Endothelial cell of umbilical vein (primary cell): ENCODE results near the gene PPM1F. TPM values are rescaled to one million over a fixed set of nuclear protein-coding genes. Genes with fewer than 3 reads are reported as not detected.

Experiments used
- BruUV-seq: library from RNA; stranded (reverse); fragments of 400-500 nt; replicated peaks from 2 replicates; lab custom pipeline; 2021; lab: Mats Ljungman, UMichigan
- CTCF ChIA-PET: fragments of 300-600, 350-600 bp; sonication (Branson Sonifier 250); formaldehyde crosslinking; loops from one replicate; lab custom pipeline; 2021; ENCODE audit warnings: antibody characterized with exemption, inconsistent platforms; lab: Charles Lee
- POLR2A ChIA-PET: fragments of 300-600, 350-600 bp; sonication (Branson Sonifier 250); formaldehyde crosslinking; loops from one replicate; lab custom pipeline; 2021; ENCODE audit warnings: antibody characterized with exemption, inconsistent platforms; lab: Charles Lee
- DNase-seq: peaks from one replicate; pipeline ENCODE4 v3.0.0-alpha.2; 2011; ENCODE audit warnings: low read depth, low spot score
- FAIRE-seq: peaks from 2 replicates; lab custom pipeline; 2011; peaks lifted over from hg19 to GRCh38; lab: Jason Lieb, UNC
- H2AFZ ChIP-seq: 2 replicates; pipeline ENCODE4 v1.6.0; 2012; ENCODE audit warnings: low read depth, low read length, control low read depth, inconsistent platforms
- H3K27ac ChIP-seq: 2 replicates; pipeline ENCODE4 v1.5.1; 2011; ENCODE audit warnings: low read depth, mild to moderate bottlenecking, control low read depth, low read length, moderate library complexity; ENCODE audit not compliant: insufficient read depth
- H3K27me3 ChIP-seq, 2 experiments: 2 replicates each; pipeline versions ENCODE4 v1.6.0 to v1.6.1; 2011; ENCODE audit warnings: low read length in 2 of 2, mixed read lengths in 1 of 2; ENCODE audit not compliant: control insufficient read depth in 2 of 2, insufficient read depth in 2 of 2
- H3K36me3 ChIP-seq, 2 experiments: 2 replicates in 1 of 2; 3 replicates in 1 of 2; pipeline ENCODE4 v1.5.1; 2011; ENCODE audit warnings: low read length in 2 of 2, mild to moderate bottlenecking in 1 of 2, moderate library complexity in 1 of 2; ENCODE audit not compliant: control insufficient read depth in 2 of 2, insufficient read depth in 2 of 2; ENCODE audit errors: extremely low read depth in 1 of 2
- H3K4me1 ChIP-seq: 3 replicates; pipeline ENCODE4 v1.5.1; 2011; ENCODE audit warnings: mild to moderate bottlenecking, low read length; ENCODE audit not compliant: control insufficient read depth, insufficient read depth; ENCODE audit errors: extremely low read depth
- H3K4me2 ChIP-seq: 2 replicates; pipeline ENCODE4 v1.6.1; 2011; ENCODE audit warnings: low read length, control low read depth, mixed read lengths; ENCODE audit not compliant: insufficient read depth
- H3K4me3 ChIP-seq, 3 experiments: fragments of 200-600 bp in 1 of 3; sonication (generic), shearing (Covaris generic) in 1 of 3; replicated peaks in 1 of 3; 2 replicates each; pipeline ENCODE4 v1.5.1; 2011 to 2016; ENCODE audit warnings: control low read depth in 3 of 3, low read length in 3 of 3, mild to moderate bottlenecking in 2 of 3, inconsistent platforms in 1 of 3, low read depth in 1 of 3, moderate library complexity in 1 of 3; ENCODE audit not compliant: insufficient read depth in 1 of 3
- H3K79me2 ChIP-seq: 2 replicates; pipeline ENCODE4 v1.6.0; 2012; ENCODE audit warnings: low read length, inconsistent platforms; ENCODE audit not compliant: control insufficient read depth, insufficient read depth
- H3K9ac ChIP-seq: replicated peaks from 2 replicates; pipeline ENCODE3; 2011; ENCODE audit warnings: low read length, control low read depth; ENCODE audit not compliant: insufficient read depth; ENCODE audit errors: extremely low read depth
- H3K9me1 ChIP-seq: replicated peaks from 3 replicates; pipeline ENCODE4 v1.6.0; 2011; ENCODE audit warnings: mild to moderate bottlenecking, low read length; ENCODE audit not compliant: control insufficient read depth, insufficient read depth; ENCODE audit errors: extremely low read depth
- H3K9me3 ChIP-seq: replicated peaks from 2 replicates; pipeline ENCODE4 v1.5.1; 2012; ENCODE audit warnings: low read length, inconsistent platforms; ENCODE audit not compliant: control insufficient read depth, insufficient read depth
- H4K20me1 ChIP-seq: replicated peaks from 2 replicates; pipeline ENCODE3; 2011; ENCODE audit warnings: mild to moderate bottlenecking, low read length; ENCODE audit not compliant: control insufficient read depth, insufficient read depth; ENCODE audit errors: extremely low read depth
- CTCF ChIP-seq, 2 donors: IDR thresholded peaks; 1 replicate in 1 of 2; 2 replicates in 1 of 2; pipeline ENCODE4 v1.5.1; 2011; ENCODE audit warnings: low read length in 2 of 2, mild to moderate bottlenecking in 2 of 2, moderate library complexity in 2 of 2, control low read depth in 1 of 2, inconsistent platforms in 1 of 2, low read depth in 1 of 2; ENCODE audit not compliant: insufficient read depth in 1 of 2; ENCODE audit errors: extremely low read depth in 1 of 2
- EZH2 ChIP-seq: IDR thresholded peaks from 2 replicates; pipeline ENCODE4 v1.6.1; 2012; ENCODE audit warnings: borderline replicate concordance, low read depth, mild to moderate bottlenecking, moderate library complexity, low read length, inconsistent platforms; ENCODE audit not compliant: severe bottlenecking
- FOS ChIP-seq: IDR thresholded peaks from 2 replicates; pipeline ENCODE4 v1.6.1; 2011; ENCODE audit warnings: mild to moderate bottlenecking, low read length, moderate library complexity, borderline replicate concordance; ENCODE audit not compliant: insufficient read depth
- GATA2 ChIP-seq: IDR thresholded peaks from 2 replicates; pipeline ENCODE4 v1.7.0; 2011; ENCODE audit warnings: low read depth, mild to moderate bottlenecking, moderate library complexity, mixed read lengths, low read length; ENCODE audit not compliant: insufficient read length, insufficient read depth
- JUN ChIP-seq: IDR thresholded peaks from 2 replicates; pipeline ENCODE4 v1.6.1; 2011; ENCODE audit warnings: borderline replicate concordance, low read depth; ENCODE audit not compliant: insufficient read length, insufficient read depth
- MAX ChIP-seq: IDR thresholded peaks from 2 replicates; pipeline ENCODE4 v1.6.1; 2011; ENCODE audit not compliant: insufficient read depth, insufficient read length
- MYC ChIP-seq: IDR thresholded peaks from one replicate; pipeline ENCODE4 v1.6.1; 2011; ENCODE audit warnings: mild to moderate bottlenecking, low read depth, low read length
- POLR2A ChIP-seq: IDR thresholded peaks from 2 replicates; pipeline ENCODE4 v1.6.1; 2012; ENCODE audit warnings: low read depth, mild to moderate bottlenecking, control low read depth, low read length
- POLR2AphosphoS5 ChIP-seq: IDR thresholded peaks from 2 replicates; pipeline ENCODE4 v1.6.1; 2012; ENCODE audit warnings: low read depth, mild to moderate bottlenecking, control low read depth, low read length, moderate library complexity; ENCODE audit not compliant: insufficient read depth
- dilution Hi-C: fragments of 300-500 bp; cut with MboI; formaldehyde crosslinking; loops from one replicate; pipeline ENCODE4 v1.15.0; 2019; ENCODE audit warnings: low sequenced_read_pairs; ENCODE audit not compliant: extremely low pct_ligation_motif_present
- intact Hi-C: fragments of 100-400 bp; cut with micrococcal nuclease; formaldehyde crosslinking; loops from one replicate; pipeline ENCODE4 v1.10.0; 2022
- polyA plus RNA-seq, 4 experiments: library from polyadenylated mRNA; depleted of rRNA in 3 of 4; stranded (reverse) in 3 of 4; unstranded in 1 of 4; fragments of >200 nt; gene quantifications; 2 replicates each; pipeline versions ENCODE4 v1.2.1 to v1.2.3, GENCODE V29; 2011 to 2012; ENCODE audit warnings: missing spikeins in 1 of 4
- total RNA-seq: library from RNA; stranded (reverse); gene quantifications from 2 replicates; pipeline ENCODE4 v1.2.3, GENCODE V29; 2021

PPM1F gene
- total and polyA plus RNA-seq, 2 donors (not counting 3 experiments of a cell fraction or from before 2014, with no cell fraction given): 107 to 178 TPM

- Histone ChIP-seq H3K9me3 (no peaks in the 10 kb centered on the region), H4K20me1 (no peaks in the 10 kb centered on the region), H3K27ac (no peak overlapping the region), H3K4me2 (no peak overlapping the region), H3K9ac (no peak overlapping the region), H3K4me3 (no peak overlapping the region), H2AFZ (no peak overlapping the region), H3K4me1 (no peaks in the 10 kb centered on the region), H3K36me3 (peaks cover 15 to 45% of the 10 kb centered on the region in 2 experiments), H3K9me1 (no peaks in the 10 kb centered on the region), H3K27me3 (no peaks in the 10 kb centered on the region), H3K79me2 (no peaks in the 10 kb centered on the region)
- intact Hi-C loops: no loop called here
- DNase-seq (no peak), FAIRE-seq (no peak)
- TF ChIP-seq JUN (no peak), MAX (no peak), CTCF (IDR thresholded peaks at IDR 0.05; ENCODE audit: extremely low read depth in 1 of 2, insufficient read depth in 1 of 2, low read depth in 1 of 2, low read length in 2 of 2) (no peak), EZH2 (no peak), POLR2A (no peak), MYC (no peak), POLR2AphosphoS5 (no peak), FOS (no peak), GATA2 (no peak)
- CTCF ChIA-PET: interaction anchor here (1.4 to 3.3 kb wide), 2 partner anchors 9 to 10 kb away, joined by 5 to 15 read pairs; partner anchors contain the start of gene PPM1F
- no TSS peak for BruUV-seq
- POLR2A ChIA-PET: no interaction called here
- dilution Hi-C loops: no loop called here
These were observed 9.4 kb upstream of the PPM1F start for GRCh38 chr22:21961886-21962654.
